Measurements from ENCODE around the gene TH.
"Not testable (repeated sequence)": the region's sequence is repeated elsewhere in the genome, so short reads cannot be mapped to it uniquely, and the experiment has no call there.

Gene TH

GRCh38 chr11:2194877-2195755 is 23.5 kb upstream of the TH start:
- DNase-seq, result peak; percentile 58 to 85

- peak in 1 of 2 experiments; percentile 27 for DNase-seq
Measured at GRCh38 chr11:2193888-2194595, 22.4 kb upstream of the TH start.

DNA sequence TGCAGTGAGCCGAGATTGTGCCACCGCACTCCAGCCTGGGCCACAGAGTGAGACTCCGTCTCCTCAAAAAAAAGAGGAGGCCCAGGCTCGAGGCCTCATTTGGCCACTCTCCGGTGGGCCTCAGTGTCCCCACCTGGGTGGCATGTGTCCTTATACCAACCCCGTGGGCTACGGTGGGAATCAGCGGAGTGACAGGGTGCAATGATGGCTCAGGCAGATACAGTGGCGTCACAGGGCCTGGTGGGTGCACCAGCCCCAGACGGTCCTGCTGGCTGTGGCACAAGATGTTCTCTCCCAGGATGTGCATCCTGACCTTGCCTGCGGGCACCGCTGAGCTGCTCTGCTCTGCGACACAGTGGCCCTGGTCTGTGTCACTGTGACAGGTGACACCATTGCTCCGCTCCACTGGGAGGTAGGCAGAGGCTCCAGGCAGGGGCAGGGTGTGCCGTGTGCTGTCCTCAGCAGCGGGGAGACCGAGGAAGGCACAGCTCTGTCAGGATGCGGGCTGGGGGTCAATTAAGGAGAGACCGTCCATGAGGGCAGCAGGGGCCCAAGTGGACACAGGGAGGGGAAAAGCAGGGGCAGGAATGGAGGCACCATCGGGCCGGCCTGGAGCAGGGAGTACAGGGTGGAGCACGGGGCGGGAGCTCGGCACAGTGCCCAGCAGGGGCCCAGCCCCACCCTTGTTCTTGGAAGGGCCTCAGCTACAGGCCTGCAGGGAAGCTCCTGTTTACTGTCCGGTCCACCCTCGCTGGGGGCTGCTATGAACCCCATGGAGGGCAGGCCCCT is 21.7 kb upstream of the TH start:
- DNase-seq, result no peak

GRCh38 chr11:2192435-2192834 is 20.8 kb upstream of the TH start:
- no peak for DNase-seq

DNA sequence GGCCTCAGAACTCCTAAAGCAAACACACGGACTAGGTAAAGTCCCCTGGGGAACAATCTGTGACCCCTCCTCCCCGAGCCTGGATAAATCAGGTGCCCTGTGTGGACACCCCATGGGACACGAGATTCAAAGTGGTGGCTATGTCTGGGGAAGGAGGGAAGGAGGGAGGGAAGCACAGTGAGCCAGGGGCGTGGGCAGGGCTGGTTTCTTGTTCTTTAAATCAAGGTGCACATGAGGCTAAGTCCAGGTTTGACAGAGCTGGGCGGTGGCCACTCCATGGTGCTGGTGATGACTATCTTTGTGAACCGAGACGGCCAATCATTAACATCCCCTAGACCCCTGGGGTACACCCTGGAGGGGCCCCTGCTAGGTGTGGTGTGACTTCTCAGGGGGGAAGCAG is 20.3 kb upstream of the TH start:
- no peak for DNase-seq

GRCh38 chr11:2190657-2191471 is 19.2 kb upstream of the TH start:
- DNase-seq, result peak; percentile 60 to 88

GRCh38 chr11:2189938-2190656 is 18.5 kb upstream of the TH start:
- DNase-seq, result no peak

DNA sequence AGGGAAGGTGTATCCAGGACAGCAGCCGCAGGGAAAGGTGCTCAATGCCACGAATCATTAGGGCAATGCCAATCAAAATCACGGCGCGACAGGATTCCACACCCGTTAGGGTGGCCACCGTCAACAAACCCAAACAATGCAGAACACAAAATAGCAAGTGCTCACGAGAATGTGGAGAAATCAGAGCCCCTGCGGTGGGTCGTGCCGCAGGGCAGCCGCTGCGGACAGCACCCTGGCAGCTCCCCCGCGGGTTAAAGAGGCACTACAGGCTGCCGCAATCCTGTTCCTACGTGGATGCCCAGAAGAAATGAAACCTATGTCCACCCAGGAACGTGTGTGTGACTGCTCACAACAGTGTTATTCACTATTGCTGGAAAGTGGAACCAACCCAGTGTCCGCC is 17.1 kb upstream of the TH start:
- no peak for DNase-seq

DNA sequence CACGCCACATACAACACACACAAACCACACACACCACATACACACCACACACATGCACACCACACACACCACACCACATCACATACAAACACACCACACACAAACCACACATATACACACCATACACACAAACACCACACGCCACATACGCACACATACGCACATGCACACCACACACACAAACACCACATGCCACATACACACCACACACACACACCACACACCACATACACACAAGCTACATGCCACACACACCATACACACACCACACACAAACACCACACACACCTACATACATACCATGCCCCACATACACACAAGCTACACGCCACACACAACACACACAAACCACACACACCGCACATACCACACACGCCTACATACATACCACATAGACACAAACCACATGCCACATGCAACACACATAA is 15.7 kb upstream of the TH start:
- DNase-seq, result no peak

DNA sequence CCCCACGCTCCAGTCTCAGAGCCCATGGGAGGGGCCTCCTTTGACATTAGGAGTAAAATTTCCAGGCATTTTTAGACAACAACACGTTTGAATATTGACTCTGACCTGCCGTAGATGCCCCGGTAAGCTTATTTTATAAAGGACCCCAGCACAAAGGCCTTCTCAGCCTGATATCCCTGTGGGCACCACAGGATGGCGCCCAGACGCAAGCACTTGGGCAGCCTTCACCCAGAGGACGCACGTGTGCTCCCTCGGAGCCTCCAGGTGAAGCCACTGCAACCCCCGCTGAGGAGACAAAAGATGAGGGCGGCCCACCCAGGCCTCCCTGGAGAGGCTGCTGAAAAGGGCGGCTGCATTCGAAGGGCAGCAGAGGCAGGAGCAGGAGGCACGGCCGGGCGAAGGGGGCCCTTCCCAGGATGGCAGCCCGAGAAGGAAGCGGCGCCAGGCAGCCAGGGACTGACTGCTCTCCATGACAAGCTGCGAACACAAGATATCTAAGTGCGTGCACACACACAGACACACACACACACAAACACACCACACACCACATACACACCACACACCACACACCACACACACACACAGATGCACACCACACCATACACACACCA is 15.2 kb upstream of the TH start:
- DNase-seq, result peak; percentile 23 to 79

DNA sequence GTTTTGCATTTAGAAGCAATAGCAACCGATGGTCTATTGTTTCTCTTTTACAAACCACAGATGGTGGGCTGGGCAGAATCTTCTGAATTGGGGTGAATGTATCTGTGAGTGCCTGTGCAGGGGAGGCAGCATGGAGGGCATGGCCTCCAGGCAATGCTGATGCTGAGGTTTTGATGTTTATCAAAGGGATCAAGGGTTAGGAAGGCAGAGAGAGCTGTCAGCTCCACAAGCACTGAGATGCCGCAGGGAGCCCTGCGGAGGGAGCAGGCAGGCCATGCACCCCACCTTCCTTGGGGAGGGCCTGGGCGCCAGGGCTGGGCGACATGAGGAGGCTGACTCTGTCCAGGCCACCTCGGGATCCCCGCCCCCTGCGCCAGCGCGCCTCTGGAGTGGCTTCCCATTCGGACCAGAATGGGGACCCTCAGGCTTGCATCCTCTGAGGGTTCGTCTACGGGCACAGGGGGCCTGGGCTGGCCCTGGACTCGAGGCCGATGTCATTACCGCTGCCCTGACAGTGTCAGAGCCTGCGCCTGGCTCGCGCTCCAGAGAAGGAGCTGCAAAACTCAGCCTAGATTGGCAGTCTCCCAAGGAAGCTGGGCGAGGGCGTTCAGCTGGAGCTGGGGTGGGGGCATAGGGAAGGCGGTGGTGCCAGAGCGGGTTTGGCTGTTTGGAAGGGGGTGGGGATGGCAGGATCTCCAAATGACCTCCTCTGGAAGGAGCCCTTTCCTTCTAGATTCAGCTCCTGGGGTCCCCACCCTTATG is 13.9 kb upstream of the TH start:
- DNase-seq, result no peak

GRCh38 chr11:2182692-2183474 is 11.3 kb upstream of the TH start:
- no peak for DNase-seq

- DNase-seq, result no peak
Measured at GRCh38 chr11:2182075-2182474, 10.5 kb upstream of the TH start.

DNA sequence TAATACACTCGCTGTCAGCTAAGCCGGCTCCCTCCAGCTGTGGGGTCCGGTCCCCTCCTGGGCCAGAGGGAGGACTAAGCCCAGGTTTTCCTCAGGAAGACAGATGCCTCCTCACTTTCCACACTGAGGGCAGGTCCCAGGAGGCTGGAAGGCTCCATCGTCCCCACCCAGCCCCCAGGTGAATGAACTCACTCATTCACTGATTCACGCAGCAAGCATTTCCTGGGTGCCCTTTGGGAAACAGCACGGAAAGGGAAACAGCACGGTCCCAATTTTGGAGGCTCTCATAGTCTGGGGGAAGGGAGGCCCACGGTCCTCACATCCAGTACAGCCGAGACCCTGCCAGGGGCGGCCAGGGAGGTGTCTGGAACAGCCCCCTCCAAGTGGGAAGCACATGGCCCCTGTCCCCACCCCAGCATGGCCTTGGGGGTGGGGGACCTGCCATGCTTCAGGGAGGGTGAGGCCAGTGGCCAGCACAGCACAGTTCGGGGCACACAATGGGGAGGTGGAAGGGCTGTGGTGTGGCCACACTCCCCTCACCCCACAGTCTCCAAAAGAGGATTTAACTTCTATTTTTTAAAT is 9.3 kb upstream of the TH start:
- DNase-seq, result no peak

DNA sequence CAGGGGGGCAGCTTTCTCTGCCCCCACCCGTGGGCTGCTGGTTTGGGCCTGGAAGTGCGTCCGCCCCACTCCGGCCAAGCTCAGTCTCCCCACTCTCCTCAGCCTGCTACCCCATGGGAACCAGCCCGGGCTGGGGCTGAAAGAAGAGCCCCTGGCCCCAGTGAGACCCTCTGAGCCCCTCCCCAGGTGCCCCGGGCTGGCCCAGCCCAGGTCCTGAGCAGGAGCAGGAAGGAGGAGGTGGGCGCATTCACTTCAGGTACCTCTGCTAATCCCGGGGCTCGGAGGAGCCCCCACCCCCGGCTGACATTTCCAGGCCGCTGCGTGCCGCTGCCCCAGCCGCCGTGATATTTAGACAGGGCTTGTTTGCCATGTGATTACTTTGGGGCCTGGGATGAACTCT is 8.7 kb upstream of the TH start:
- no peak for DNase-seq

GRCh38 chr11:2179516-2179915 is 7.9 kb upstream of the TH start:
- no peak for DNase-seq

- no peak for DNase-seq
Measured at GRCh38 chr11:2178906-2179494, 7.4 kb upstream of the TH start.

- DNase-seq, result not testable (repeated sequence)
Measured at GRCh38 chr11:2178055-2178773, 6.6 kb upstream of the TH start.

Measured in NCI-H524 (cell line).